Fibroblast of skin of right biceps (primary cell): ENCODE measurements around the gene TNFRSF11A.
A peak's percentile ranks its signal among the peaks of the same experiment; 100 is the strongest.

Source experiments
- DNase-seq: peaks from one replicate; pipeline ENCODE4 v3.0.0-alpha.2; 2013

The TNFRSF11A gene

DNA sequence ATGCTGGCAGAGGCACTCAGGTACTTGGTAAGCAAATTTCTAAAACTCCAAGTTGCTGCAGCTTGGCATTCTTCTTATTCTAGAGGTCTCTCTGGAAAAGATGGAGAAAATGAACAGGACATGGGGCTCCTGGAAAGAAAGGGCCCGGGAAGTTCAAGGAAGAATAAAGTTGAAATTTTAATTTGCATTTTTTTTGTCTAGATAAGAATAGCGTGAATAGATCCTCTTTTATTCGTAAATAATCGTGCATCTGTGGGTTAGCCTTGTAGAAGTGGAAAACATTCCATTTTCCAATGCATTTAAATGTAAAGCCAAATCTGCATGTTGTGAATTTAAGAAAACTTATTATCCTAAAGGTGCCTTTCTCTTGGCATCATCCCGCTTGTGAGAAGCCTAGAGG is 61.0 kb downstream of the TNFRSF11A start:
- DNase-seq: no peak

DNA sequence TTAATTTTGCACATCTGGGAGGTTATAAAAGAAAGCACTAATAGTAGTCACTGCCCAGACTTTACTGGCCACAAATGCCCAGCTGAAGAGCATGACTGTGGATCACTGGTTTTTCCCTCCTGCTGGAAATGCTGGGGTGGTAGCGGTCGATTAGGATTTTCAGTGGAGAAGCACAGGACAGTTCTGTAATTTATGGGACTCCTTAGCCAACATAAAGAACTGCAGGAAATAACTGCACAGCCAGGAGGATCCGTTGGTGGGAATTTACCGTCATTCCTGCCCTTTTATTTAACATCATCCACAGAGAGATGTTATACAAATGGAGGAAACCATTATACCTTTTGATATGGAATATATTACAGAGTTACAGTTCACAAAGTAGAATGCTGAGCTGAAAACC is 61.5 kb downstream of the TNFRSF11A start:
- no peak for DNase-seq

DNA sequence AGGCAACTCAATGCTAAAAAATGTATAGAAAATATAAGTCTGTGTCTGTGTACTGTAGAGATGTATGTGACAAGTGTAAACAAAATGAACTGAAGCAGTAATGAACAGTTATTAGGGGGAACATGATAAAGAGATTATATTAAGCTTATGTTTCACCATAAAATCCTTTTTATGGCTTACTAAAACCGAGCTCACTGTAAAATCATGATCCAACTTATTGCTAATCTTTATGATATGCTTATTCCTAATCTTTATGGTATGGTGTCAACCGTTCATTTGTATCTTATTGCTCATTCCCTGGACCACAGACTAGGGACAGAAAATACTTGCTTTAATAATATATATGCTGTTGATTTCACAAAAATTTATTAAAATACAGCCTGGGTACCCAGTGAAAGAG is 62.1 kb downstream of the TNFRSF11A start:
- peak; percentile 10 for DNase-seq

DNA sequence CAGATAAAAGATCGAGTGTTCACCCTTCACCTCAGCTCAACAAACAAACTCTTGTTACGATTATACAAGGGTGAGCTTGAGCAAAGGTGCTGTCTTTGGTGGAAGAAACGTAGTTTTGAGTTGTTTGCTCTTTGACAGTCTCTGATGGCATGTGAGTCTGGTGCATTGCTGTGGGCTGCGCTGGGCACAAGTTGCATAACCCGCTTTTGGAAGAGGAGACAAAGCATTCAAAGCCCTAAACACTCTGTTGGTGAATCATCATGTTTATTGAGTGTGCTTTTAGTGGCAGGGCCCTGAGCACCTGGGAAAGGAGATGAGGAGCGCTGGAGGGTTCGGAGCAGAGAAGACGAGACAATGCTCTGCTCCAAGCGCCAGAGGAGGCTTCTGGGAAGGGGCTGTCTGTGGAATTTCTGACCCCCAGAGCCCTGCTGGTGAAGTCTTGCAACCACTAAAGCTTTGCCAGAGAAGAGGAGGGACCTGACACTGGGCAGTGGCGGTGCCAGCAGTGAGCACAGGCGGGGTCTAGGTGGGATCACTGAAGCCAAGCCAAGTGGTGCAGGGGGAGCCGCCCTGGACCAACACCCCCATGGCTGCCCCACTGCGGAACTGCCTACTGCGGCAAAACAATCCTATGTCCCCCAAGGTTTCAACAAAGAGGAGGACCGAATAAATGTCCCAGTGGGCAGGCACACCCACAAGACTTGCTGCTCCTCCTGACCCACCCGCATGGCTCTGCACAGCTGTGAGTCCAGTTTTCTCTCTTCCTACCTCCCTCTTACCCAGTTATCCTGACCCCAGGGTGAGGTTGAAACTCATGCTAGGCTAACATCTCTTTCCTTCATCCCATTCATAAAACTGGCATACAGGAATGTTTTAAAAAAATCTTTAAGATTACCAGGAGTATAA is 64.0 kb downstream of the TNFRSF11A start:
- DNase-seq: no peak

DNA sequence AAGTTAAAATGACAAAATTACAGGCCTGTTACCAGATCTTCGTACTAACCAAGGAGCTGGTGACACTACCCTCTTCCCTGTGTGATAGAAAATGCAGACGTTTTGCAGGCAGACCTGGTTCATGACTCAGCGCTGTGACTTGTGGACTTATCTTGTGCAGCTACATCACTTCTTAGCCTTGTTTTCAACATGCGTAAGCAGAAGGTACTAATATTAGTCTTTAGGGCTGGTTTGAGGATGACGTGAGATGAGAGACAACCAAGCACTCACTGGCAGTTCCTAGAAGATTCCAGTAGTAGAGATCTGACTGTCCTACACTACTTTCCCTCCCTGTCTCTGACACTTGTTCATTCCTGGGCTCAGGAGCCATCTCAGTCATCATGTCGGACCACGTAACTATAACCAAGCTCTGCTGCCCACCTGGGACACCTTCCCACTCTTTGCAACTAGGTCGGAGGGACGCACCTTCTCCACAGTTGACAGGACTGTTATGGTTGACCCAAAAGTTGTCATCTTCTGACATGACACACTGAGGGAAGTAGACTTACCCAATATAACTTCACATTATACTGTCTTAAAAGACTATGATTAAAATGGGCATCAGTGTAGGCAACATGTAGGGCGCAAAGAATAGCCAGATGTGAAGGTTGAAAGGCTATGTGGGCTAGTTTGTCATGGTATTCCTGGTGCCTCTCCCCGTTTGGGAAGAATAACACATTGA is 64.8 kb downstream of the TNFRSF11A start:
- no peak for DNase-seq

DNA sequence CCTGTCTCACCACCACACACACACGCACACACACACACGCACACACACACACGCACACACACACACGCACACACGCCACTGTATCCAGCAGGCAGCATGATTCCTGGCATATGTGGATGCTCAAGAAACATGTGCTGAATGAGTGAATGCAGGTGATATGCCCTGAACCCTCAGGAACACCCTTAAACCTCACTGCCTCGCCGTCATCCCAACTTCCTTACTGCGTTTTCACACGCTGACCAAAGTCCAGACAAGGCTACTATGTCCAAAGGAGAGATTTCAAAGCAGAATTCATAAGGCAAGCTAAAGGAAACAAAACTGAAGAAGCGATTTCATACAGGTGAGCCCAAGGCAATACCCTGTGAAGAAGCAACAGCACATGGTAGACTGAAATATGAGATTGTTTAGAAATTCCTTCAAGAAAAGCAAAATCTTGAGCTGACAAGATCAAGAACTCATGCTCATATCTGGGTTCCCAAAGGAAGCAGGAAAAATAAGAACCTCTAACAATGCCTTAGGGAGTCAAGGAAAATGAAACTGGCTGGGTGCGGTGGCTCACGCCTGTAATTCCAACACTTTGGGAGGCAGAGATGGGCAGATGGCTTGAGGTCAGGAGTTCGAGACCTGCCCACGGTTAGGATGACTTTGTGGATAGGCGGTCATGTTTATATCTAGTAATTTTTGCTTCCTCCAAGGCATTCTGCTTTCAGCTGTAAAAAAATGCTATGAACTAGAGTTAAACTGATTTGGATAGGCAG is 69.1 kb downstream of the TNFRSF11A start:
- DNase-seq: no peak

DNA sequence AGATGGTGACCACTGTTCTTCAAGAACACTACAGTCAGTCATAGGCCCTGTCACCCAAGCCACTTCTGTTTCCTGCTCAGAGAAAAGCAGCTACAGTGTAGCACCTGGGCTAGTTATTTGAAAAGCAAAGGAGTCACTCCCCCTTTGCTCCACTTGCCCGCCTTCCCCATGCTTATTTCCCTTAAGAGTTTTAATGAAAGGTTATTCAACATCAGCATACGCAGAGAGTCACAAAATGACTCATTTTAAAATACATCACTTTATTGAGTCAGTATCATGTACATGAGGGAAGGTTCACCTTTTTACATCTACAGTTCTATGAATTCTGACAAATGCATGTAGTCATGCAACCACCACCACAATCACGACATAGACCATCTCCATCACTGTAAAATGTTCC is 71.3 kb downstream of the TNFRSF11A start:
- no peak for DNase-seq

DNA sequence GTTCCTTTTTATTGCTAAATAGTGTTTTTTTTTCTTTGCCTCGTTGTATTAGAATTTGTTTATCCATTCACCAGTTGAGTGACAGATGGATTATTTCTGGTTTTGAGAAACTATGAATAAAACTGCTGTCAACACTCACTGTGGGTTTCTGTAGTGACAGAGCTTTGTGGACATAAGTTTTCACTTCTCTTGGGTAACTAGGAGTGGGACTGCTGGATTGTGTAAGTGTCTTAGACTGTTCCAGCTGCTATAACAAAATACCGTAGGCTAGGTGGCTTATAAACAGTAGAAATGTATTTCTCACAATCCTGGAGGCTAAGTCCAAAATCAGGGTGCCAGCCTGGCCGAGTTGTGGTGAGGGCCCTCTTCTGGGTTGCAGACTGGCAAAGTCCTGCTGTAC is 71.9 kb downstream of the TNFRSF11A start:
- no peak for DNase-seq

DNA sequence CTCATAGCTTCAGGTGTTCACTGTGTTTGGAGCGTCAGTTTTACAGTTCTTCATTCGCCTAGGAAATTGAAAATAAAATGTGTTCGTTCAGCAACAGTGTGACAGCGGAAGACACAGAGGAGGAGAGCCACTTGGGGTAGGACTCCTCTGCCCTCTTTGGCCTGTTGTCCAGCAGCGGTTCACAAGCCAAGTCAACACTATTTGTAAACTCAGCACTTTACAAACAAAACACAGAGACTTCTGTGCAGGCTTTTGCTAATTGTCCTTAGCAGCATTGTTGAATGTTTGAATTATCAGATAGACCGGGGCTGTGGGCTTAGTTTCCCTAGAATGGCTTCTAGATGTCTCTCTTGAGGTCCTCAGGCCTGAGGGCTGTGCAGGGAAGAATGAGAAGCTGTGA is 73.2 kb downstream of the TNFRSF11A start:
- no peak for DNase-seq

DNA sequence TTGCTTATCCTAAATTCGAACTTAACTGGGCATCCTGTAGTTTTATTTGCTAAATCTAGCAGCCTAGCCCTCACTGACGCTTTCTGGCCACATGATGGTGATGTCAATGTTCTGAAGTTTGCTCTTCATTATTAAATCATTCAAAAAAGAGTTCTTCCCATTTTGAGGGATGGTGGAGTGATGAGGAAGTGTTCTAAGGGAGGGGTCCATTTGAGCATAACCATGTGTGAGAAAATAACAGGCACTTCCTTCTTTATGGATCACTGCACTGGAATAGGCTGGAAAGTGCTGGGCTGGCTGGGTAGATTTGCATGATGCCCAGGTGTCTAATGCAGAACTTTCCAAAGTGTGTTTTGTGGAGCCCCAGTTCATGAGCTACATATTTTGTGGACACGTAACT is 74.2 kb downstream of the TNFRSF11A start:
- no peak for DNase-seq

DNA sequence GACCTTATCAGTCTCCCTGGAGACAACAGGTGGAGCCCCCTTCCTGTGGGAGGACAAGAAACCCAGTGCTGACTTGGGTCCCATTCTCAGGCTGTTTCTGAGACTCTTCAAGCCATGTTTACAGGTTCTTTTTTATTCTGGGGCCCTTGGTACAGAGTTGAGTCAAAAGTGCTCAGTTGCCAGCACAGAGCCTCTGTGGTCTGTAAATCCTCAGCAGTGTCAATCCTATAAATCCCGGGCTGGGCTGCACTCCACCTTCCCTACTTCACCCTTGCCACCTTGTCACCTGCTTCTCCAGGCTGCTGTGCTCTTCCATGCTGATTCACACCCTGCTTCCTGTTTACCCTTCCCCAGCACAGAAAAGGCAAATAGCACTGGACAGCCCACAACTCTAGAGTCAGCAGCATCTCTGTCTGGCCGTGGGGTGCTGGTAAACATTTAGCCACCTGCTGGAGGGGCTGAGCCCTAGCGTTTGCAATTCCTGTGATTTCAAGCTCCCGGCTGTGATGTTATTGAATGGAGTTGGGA is 74.7 kb downstream of the TNFRSF11A start:
- no peak for DNase-seq

DNA sequence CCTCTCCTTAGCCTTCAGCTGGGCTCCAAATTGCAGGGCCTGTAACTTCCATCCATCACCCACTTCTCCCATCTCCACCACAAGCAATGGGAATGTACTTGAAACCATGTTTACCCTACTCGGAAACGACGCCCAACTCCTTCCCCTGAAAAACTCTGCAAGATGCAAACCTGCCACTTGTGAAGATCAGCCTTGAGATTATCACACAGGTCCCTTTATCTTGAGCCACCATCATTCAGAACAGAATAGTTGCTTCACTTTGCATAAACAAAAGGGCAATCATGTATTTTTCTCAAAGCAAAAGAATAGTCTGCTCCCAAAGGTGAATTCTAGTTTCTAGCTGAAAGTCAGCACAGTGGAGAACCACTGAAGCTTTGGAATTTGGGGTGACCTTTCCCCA is 75.8 kb downstream of the TNFRSF11A start:
- no peak for DNase-seq

DNA sequence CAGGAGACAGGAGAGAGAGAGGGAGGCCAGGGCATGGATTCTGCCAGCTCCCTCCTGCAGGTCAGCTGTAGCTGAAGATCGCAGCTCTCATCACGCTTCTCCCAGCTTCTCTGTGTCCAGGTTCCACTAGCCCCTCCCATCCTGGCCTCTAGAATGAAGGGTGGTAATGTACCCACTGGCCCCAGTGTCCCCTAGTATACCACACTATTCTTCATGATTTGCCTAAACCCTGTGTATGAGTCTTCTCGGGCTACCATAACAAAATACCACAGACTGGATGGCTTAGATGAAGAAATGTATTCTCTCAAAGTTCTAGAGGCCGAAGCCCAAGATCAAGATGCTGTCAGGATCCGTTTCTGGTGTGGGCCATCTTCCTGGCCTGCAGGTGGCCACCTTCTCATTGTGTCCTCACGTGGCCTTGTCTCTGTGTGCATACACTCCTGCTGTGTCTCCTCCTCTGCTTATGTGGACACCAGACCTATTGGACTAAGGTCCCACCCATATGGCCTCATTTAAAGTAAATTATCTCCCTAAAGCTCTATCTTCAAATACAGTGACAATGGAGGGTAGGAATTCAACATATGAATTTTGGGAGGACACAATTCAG is 77.3 kb downstream of the TNFRSF11A start:
- no peak for DNase-seq

DNA sequence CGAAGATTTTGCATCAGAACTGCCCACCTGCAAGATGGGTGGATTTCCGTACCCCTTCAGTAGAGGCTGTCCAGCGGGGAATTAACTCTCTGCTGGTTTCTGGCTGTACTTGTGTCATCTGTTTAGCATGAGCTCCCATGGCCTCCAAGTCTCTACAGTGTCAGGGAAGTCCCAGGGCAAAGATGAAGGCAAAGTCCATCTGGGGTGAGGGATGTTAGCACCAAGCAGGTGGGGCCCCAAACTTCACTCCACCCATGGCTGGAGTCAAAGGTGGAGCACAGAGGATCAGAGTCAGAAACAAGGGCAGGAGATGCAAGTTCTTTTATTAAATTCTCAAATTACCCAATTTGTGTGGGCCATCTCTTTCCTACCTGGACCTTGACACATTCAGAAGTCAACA is 78.0 kb downstream of the TNFRSF11A start:
- DNase-seq: no peak

DNA sequence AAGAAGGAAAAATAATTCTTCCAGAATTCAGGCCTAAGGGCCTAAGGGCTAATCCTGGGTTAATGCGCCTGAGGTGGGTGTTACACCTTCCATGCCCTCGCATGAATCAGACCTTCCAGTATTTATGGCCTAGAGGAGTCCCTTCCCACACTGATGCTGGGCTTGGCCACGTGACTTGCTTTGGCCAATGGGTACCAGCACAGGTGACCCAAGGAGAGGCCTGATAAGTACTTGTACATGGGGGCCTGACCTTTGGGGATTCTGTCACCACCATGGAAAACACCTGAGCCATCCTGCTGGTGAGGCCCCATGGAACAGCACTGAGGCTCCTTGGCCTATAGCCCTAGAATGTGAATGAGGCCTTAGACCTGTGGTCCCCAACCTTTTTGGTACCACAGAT is 79.8 kb downstream of the TNFRSF11A start:
- DNase-seq: no peak

DNA sequence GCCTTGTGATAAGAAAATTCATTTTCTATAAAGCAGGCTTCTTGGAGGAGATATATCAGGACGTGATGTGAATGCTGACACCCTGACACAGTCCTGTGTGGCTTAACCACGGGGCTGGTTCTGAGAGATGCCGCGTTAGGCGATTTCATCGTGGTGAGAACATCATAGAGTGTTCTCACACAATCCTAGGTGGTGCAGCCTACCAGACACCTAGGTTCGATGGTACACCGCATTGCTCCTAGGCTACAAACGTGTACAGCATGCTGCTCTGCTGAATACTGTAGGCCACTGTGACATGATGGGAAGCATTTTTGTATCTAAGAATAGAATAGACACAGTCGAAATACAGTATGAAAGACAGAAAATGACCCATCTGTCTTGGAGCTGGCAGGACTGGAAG is 82.5 kb downstream of the TNFRSF11A start:
- DNase-seq: no peak

DNA sequence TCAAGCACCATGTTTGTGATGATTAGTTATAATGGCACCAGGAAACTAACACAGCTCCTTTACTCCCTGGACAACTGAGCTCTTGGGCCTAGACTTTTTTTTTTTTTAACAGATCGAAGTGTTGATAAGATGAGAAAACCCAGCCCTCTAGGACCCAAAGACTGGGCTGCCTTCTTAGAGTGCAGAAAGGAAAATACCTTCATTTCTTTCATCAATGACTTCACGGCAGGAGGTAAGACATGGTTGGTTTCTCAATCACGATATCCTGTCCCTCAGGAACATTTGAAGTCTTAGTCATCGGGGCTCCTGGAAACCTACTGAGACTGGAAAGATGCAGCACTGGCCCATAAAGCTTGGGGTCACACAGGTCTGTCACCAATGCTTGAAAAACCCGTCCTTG is 84.7 kb downstream of the TNFRSF11A start:
- DNase-seq: no peak

DNA sequence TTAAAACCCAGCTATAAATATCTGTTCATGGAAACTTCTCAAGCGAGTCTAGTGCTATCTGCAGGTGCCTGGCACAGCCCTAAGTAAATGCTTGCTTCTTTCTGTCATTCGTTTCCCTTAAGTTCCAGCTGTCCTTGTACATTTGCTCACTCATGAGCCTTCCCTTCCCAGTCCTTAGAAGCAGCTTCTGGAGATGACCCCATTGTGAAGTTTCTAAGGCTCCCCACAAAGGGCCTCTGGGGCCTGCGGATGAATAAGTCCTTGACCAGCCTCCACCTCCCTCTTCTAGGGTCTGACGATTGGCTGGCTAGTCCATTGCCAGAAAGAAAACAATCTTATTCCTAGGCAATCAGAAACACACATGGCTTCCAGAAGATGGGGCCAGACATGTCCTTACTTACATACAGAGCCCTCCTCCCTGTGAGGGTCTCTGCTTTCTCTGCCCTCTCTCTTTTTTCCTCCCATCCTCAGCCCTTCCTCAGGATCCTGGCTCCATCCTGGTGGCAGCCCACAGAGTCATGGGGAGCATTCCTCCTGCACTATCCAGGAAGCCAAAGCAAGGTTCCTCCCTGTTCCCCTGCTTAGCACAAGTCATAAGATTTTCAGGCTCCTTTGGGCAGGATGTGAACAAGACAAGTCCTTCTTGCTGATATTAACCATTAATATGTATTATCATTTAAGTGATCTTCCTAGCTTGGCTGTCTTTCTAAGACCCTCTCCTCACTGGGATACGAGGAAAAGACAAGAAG is 87.3 kb downstream of the TNFRSF11A start:
- no peak for DNase-seq

DNA sequence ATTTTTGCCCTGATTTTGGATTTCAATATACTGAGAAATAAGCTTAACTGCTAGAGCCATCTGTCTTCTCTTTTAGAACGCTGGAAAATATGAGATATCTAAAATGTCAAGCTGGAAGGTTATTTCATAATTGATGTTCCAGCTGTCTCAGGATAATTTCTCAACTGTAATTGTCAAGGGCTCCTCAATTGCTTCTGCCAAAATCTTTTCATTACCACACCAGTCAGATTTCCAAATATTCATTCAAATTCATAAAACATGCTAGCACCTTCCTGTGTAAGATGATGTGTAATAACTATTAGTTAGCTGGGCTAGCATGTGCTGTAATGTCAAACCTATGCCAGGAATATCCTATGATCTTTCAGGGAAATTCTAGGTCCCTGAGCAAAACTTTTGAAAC is 88.1 kb downstream of the TNFRSF11A start:
- no peak for DNase-seq

DNA sequence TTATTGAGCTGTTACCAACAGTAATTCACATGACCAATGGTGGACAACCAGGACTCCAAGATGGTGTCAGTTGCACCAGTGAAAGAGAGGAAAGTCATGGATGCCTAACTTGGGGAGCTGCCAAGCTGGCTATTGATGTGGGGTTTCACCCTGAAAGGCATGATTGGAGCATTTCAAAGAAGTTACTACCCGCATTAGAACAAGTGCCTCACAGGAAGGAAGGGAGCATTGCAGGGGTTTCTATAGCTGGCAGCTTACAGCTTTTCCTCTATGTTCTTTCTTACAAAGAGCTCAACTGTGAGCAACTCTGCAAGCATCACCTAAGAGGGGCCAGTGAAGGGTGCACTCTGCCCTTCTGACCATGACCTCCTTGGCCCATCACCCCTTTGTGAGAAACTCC is 93.1 kb downstream of the TNFRSF11A start:
- DNase-seq: no peak

DNA sequence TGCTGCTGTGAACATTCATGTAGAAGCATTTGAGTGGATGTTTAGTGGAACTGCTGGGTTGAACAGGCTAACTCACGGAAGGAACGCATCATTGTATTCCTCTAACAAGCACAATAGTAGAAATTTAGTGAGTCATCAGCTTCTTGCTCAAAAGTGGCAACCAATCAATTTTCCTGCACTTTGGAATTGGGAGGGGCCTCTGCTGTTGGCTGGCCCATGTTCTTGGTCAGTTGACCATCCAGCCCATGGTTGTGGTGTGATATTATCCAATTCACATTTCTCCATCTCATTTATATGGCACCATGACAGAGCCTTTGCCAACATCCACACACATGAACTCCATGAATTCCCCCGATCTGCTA is 95.0 kb downstream of the TNFRSF11A start:
- DNase-seq: peak; percentile 53

DNA sequence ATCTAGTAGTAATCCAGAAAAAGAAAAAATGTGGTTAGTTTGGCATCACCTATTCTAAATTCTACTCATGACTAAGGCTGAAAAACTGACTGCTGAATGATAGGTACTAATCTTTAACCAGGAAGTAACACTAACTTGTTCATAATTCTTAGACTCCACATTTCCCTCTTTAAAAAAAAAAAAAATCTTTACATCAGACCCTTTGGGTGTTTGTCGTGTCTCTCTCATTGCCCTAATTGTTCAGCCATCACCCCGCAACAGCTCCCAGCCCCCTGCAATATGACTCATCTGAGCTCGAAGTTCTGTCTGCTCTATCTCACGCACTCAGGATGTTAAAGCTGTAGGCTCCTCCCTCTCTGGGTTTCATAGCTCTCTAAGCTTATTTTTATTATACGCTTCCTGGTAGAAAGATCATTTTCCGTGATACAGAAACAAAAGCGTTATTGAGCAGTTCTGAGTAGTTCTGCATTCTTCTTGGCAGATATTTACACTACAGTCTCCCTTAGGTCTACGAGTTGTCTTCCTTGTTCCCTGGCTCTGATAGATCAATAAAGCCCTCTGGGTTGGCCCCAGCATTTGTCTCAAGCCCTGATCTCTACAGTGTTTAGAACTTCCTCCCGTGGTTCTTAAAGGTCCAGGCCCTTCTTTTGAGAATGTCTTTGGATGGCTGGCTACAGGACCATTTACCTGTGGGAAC is 95.6 kb downstream of the TNFRSF11A start:
- peak; percentile 65 for DNase-seq
